H9 (cell line): ENCODE results near the gene ING5. TPM values are rescaled to one million over a fixed set of nuclear protein-coding genes. Genes with fewer than 3 reads are reported as not detected.

Experiments used
- DNase-seq: peaks from one replicate; pipeline ENCODE4 v3.0.0-alpha.2; 2017
- H2AFZ ChIP-seq: one replicate; pipeline ENCODE4 v1.6.1; 2013; ENCODE audit warnings: mild to moderate bottlenecking, low read length, control low read depth, moderate library complexity
- H2AK5ac ChIP-seq: 2 replicates; pipeline ENCODE4 v1.6.1; 2013; ENCODE audit warnings: low read length, control low read depth, mixed read lengths; ENCODE audit not compliant: insufficient read length
- H2BK120ac ChIP-seq: one replicate; pipeline ENCODE4 v1.6.1; 2013; ENCODE audit warnings: low read depth, mild to moderate bottlenecking, low read length, control low read depth, inconsistent platforms; ENCODE audit not compliant: poor library complexity, severe bottlenecking
- H2BK12ac ChIP-seq: 2 replicates; pipeline ENCODE4 v1.6.1; 2013; ENCODE audit warnings: low read length, control low read depth, mixed read lengths, low read depth; ENCODE audit not compliant: insufficient read length
- H2BK15ac ChIP-seq: 2 replicates; pipeline ENCODE4 v1.6.1; 2013; ENCODE audit warnings: low read depth, low read length, control low read depth
- H2BK20ac ChIP-seq: one replicate; pipeline ENCODE4 v1.6.1; 2013; ENCODE audit warnings: low read depth, mild to moderate bottlenecking, low read length, control low read depth, inconsistent platforms; ENCODE audit not compliant: poor library complexity, severe bottlenecking
- H2BK5ac ChIP-seq: 2 replicates; pipeline ENCODE4 v1.6.1; 2013; ENCODE audit warnings: low read length, control low read depth, mixed read lengths; ENCODE audit not compliant: insufficient read length
- H3K14ac ChIP-seq: 2 replicates; pipeline ENCODE4 v1.6.1; 2013; ENCODE audit warnings: low read length, control low read depth; ENCODE audit not compliant: insufficient read depth
- H3K18ac ChIP-seq: 2 replicates; pipeline ENCODE4 v1.6.1; 2013; ENCODE audit warnings: low read depth, mild to moderate bottlenecking, mixed read lengths, low read length, control low read depth; ENCODE audit not compliant: insufficient read length
- H3K23ac ChIP-seq: 2 replicates; pipeline ENCODE4 v1.6.1; 2013; ENCODE audit warnings: low read length, control low read depth, mixed read lengths, low read depth; ENCODE audit not compliant: insufficient read length
- H3K23me2 ChIP-seq: 2 replicates; pipeline ENCODE4 v1.6.1; 2013; ENCODE audit warnings: low read depth, mild to moderate bottlenecking, mixed read lengths, low read length, control low read depth; ENCODE audit not compliant: insufficient read length, poor library complexity, severe bottlenecking
- H3K27ac ChIP-seq: 2 replicates; pipeline ENCODE4 v1.5.1; 2013; ENCODE audit warnings: low read length, control low read depth, mixed read lengths, low read depth; ENCODE audit not compliant: insufficient read length
- H3K27me3 ChIP-seq: 2 replicates; pipeline ENCODE4 v1.6.1; 2013; ENCODE audit warnings: low read length, control low read depth, inconsistent platforms; ENCODE audit not compliant: insufficient read depth
- H3K4ac ChIP-seq: 2 replicates; pipeline ENCODE4 v1.6.1; 2013; ENCODE audit warnings: low read depth, mild to moderate bottlenecking, control low read depth, inconsistent platforms, low read length, moderate library complexity
- H3K4me1 ChIP-seq: 2 replicates; pipeline ENCODE4 v1.6.1; 2013; ENCODE audit warnings: low read length, control low read depth, inconsistent platforms; ENCODE audit not compliant: insufficient read depth
- H3K4me2 ChIP-seq: 2 replicates; pipeline ENCODE4 v1.6.1; 2013; ENCODE audit warnings: low read length, control low read depth, mixed read lengths; ENCODE audit not compliant: insufficient read length, insufficient read depth
- H3K56ac ChIP-seq: 2 replicates; pipeline ENCODE4 v1.6.1; 2013; ENCODE audit warnings: low read depth, mild to moderate bottlenecking, mixed read lengths, low read length, control low read depth; ENCODE audit not compliant: insufficient read length
- H3K79me1 ChIP-seq: 2 replicates; pipeline ENCODE4 v1.6.1; 2013; ENCODE audit warnings: low read depth, mild to moderate bottlenecking, moderate library complexity, low read length, control low read depth, inconsistent platforms; ENCODE audit not compliant: insufficient read depth, poor library complexity, severe bottlenecking
- H3K79me2 ChIP-seq: 2 replicates; pipeline ENCODE4 v1.6.1; 2013; ENCODE audit warnings: low read length, control low read depth, inconsistent platforms; ENCODE audit not compliant: insufficient read depth
- H3K9ac ChIP-seq: 2 replicates; pipeline ENCODE4 v1.6.1; 2013; ENCODE audit warnings: low read length, control low read depth, mixed read lengths; ENCODE audit not compliant: insufficient read length; ENCODE audit errors: extremely low read depth
- H3K9me3 ChIP-seq: one replicate; pipeline ENCODE4 v1.6.1; 2013; ENCODE audit warnings: low read depth, low read length, inconsistent platforms; ENCODE audit not compliant: control insufficient read depth
- H3T11ph ChIP-seq: one replicate; pipeline ENCODE4 v1.6.1; 2013; ENCODE audit warnings: mild to moderate bottlenecking, low read length, control low read depth, inconsistent platforms
- H4K20me1 ChIP-seq: one replicate; pipeline ENCODE4 v1.6.1; 2013; ENCODE audit not compliant: control insufficient read depth, insufficient read length, insufficient read depth
- H4K5ac ChIP-seq: 2 replicates; pipeline ENCODE4 v1.6.1; 2013; ENCODE audit warnings: low read depth, mild to moderate bottlenecking, mixed read lengths, low read length, control low read depth; ENCODE audit not compliant: insufficient read length
- H4K8ac ChIP-seq: replicated peaks from 2 replicates; pipeline ENCODE4 v1.6.1; 2013; ENCODE audit warnings: low read length, control low read depth, mixed read lengths, low read depth; ENCODE audit not compliant: insufficient read length
- H4K91ac ChIP-seq: 2 replicates; pipeline ENCODE4 v1.6.1; 2013; ENCODE audit warnings: low read depth, mild to moderate bottlenecking, moderate library complexity, mixed read lengths, low read length, control low read depth; ENCODE audit not compliant: insufficient read length
- H3K27ac Mint-ChIP-seq, 3 experiments: 2 replicates in 2 of 3; 3 replicates in 1 of 3; pipeline ENCODE4 v1.8.0; 2020 to 2021; ENCODE audit warnings: mixed read lengths in 3 of 3, mild to moderate bottlenecking in 1 of 3, moderate library complexity in 1 of 3
- H3K27me3 Mint-ChIP-seq: 2 replicates; pipeline ENCODE4 v1.8.0; 2021; ENCODE audit warnings: low read depth, mild to moderate bottlenecking, moderate library complexity, mixed read lengths
- H3K36me3 Mint-ChIP-seq, 3 experiments: 2 replicates in 2 of 3; 3 replicates in 1 of 3; pipeline ENCODE4 v1.8.0; 2020 to 2021; ENCODE audit warnings: low read depth in 3 of 3, mixed read lengths in 3 of 3; ENCODE audit not compliant: insufficient read depth in 1 of 3
- H3K4me1 Mint-ChIP-seq, 2 experiments: 2 replicates each; pipeline ENCODE4 v1.8.0; 2020; ENCODE audit warnings: mixed read lengths in 2 of 2
- H3K4me3 Mint-ChIP-seq, 2 experiments: 2 replicates in 1 of 2; 3 replicates in 1 of 2; pipeline ENCODE4 v1.8.0; 2020 to 2021; ENCODE audit warnings: mild to moderate bottlenecking in 2 of 2, mixed read lengths in 2 of 2, moderate library complexity in 1 of 2
- H3K9me3 Mint-ChIP-seq, 2 experiments: 2 replicates in 1 of 2; 3 replicates in 1 of 2; pipeline ENCODE4 v1.8.0; 2020; ENCODE audit warnings: mild to moderate bottlenecking in 2 of 2, mixed read lengths in 2 of 2, moderate library complexity in 1 of 2
- WGBS: extraction: QIAGEN DNeasy Blood & Tissue Kit; methylation state at CpG from one replicate; pipeline ENCODE4 v1.1.7; 2013; ENCODE audit warnings: missing lambda C conversion rate, low lambda C conversion rate, mixed read lengths; ENCODE audit not compliant: insufficient read length; ENCODE audit errors: extremely low coverage; 5-methylcytosine and 5-hydroxymethylcytosine counted together
- total RNA-seq: library from RNA; stranded (reverse); gene quantifications from 2 replicates; pipeline ENCODE4 v1.2.1, GENCODE V29; 2021
- TF ChIP-seq, protein P1 (sequence below): fragments of 200-600 bp; sonication (generic); conservative IDR thresholded peaks from 3 replicates; pipeline ENCODE4 v1.8.0; 2021; ENCODE audit warnings: antibody characterized with exemption, mild to moderate bottlenecking

The ING5 gene
- total RNA-seq, 1 experiment from 2014 or later, result 66.0 TPM

DNA sequence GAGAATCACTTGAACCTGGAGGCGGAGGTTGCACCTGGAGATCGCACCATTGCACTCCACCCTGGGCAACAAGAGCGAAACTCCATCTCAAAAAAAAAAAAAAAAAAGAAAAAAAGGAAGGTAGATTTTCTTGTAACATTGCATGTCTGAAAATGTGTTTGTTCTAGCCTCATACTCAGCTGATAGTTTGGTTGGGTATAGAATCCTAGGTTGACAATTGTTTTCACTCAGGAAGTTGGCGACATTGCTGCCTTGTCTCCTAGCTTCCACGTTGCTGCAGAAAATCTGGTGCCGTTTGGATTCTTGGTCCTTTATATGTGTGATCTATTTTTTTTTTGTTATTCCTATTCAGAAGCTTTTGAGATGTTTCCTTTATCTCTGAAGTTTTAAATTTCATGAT lies 4.7 kb downstream of the ING5 start:
- DNase-seq, result no peak
- Histone ChIP-seq H3K4me2 (no peak overlapping the region), H3K4me1 (no peaks in the 10 kb centered on the region), H4K91ac (no peak overlapping the region), H2BK12ac (no peak overlapping the region), H4K8ac (no peak overlapping the region), H3K14ac (no peak overlapping the region), H3K23me2 (peaks cover 6% of the 10 kb centered on the region), H3T11ph (no peak overlapping the region), H4K20me1 (no peaks in the 10 kb centered on the region), H2BK20ac (no peak overlapping the region), H3K79me1 (peaks cover 2% of the 10 kb centered on the region), H2AK5ac (no peak overlapping the region), H2BK15ac (no peak overlapping the region), H3K9ac (no peak overlapping the region), H2BK5ac (no peak overlapping the region), H3K18ac (no peak overlapping the region), H4K5ac (no peak overlapping the region), H2BK120ac (no peak overlapping the region), H3K56ac (no peak overlapping the region), H3K27me3 (no peaks in the 10 kb centered on the region), H3K9me3 (no peaks in the 10 kb centered on the region), H3K4ac (no peak overlapping the region), H2AFZ (no peak overlapping the region), H3K23ac (no peak overlapping the region), H3K27ac (no peak overlapping the region), H3K79me2 (no peaks in the 10 kb centered on the region; the same call in 1 of the 2 replicates)
- Mint-ChIP-seq H3K36me3 (peaks cover 45 to 74% (median 67%) of the 10 kb centered on the region in 3 experiments), H3K9me3 (peaks cover 0 to 12% of the 10 kb centered on the region in 2 experiments; a peak in 3 of 5 replicates), H3K27ac (no peak overlapping the region), H3K4me1 (peaks cover 5 to 8% of the 10 kb centered on the region in 2 experiments), H3K27me3 (peaks cover 3% of the 10 kb centered on the region), H3K4me3 (no peak overlapping the region)
- WGBS, result no CpG with 5 or more reads among the region's 6 CpGs
- TF ChIP-seq, protein P1, sequence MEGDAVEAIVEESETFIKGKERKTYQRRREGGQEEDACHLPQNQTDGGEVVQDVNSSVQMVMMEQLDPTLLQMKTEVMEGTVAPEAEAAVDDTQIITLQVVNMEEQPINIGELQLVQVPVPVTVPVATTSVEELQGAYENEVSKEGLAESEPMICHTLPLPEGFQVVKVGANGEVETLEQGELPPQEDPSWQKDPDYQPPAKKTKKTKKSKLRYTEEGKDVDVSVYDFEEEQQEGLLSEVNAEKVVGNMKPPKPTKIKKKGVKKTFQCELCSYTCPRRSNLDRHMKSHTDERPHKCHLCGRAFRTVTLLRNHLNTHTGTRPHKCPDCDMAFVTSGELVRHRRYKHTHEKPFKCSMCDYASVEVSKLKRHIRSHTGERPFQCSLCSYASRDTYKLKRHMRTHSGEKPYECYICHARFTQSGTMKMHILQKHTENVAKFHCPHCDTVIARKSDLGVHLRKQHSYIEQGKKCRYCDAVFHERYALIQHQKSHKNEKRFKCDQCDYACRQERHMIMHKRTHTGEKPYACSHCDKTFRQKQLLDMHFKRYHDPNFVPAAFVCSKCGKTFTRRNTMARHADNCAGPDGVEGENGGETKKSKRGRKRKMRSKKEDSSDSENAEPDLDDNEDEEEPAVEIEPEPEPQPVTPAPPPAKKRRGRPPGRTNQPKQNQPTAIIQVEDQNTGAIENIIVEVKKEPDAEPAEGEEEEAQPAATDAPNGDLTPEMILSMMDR, result no peak
